MM.1S (cell line): ENCODE data around the gene CLCA2.

Experiments
- DNase-seq: peaks from one replicate; pipeline ENCODE4 v3.0.0-alpha.2; 2015
- H2AFZ ChIP-seq: fragments of 300-600 bp; sonication (generic); 2 replicates; pipeline ENCODE4 v1.6.0; 2016; ENCODE audit warnings: antibody characterized with exemption, low read length
- H3F3A ChIP-seq: fragments of 300-600 bp; sonication (generic); 2 replicates; pipeline ENCODE4 v1.6.1; 2016; ENCODE audit warnings: mild to moderate bottlenecking, antibody characterized with exemption, low read length, moderate library complexity, mixed read lengths; ENCODE audit not compliant: insufficient read depth
- H3K27ac ChIP-seq: fragments of 300-600 bp; sonication (generic); 2 replicates; pipeline ENCODE4 v1.5.1; 2016; ENCODE audit warnings: mild to moderate bottlenecking, low read length
- H3K27me3 ChIP-seq: fragments of 300-600 bp; sonication (generic); replicated peaks from 2 replicates; pipeline ENCODE4 v1.6.0; 2016; ENCODE audit warnings: low read length; ENCODE audit not compliant: insufficient read depth
- H3K36me3 ChIP-seq: fragments of 300-600 bp; sonication (generic); replicated peaks from 2 replicates; pipeline ENCODE4 v1.6.1; 2016; ENCODE audit warnings: mild to moderate bottlenecking, low read length, mixed read lengths; ENCODE audit not compliant: insufficient read depth
- H3K4me1 ChIP-seq: fragments of 300-600 bp; sonication (generic); 2 replicates; pipeline ENCODE4 v1.6.1; 2016; ENCODE audit warnings: low read length, mixed read lengths
- H3K4me2 ChIP-seq: fragments of 300-600 bp; sonication (generic); 2 replicates; pipeline ENCODE4 v1.6.0; 2016; ENCODE audit warnings: low read depth, low read length
- H3K4me3 ChIP-seq: fragments of 300-600 bp; sonication (generic); 2 replicates; pipeline ENCODE4 v1.5.1; 2016; ENCODE audit warnings: low read length, mixed read lengths
- H3K79me2 ChIP-seq: fragments of 300-600 bp; sonication (generic); 2 replicates; pipeline ENCODE4 v1.6.1; 2016; ENCODE audit warnings: mixed run types, low read length, mixed read lengths
- H3K9ac ChIP-seq: fragments of 300-600 bp; sonication (generic); 2 replicates; pipeline ENCODE4 v1.6.1; 2016; ENCODE audit warnings: low read length, mixed read lengths
- H3K9me2 ChIP-seq: fragments of 300-600 bp; sonication (generic); replicated peaks from 2 replicates; pipeline ENCODE4 v1.6.1; 2016; ENCODE audit warnings: mild to moderate bottlenecking, low read length, mixed read lengths; ENCODE audit not compliant: insufficient read depth
- H3K9me3 ChIP-seq: fragments of 300-600 bp; sonication (generic); replicated peaks from 2 replicates; pipeline ENCODE4 v1.6.1; 2016; ENCODE audit warnings: mild to moderate bottlenecking, low read length, mixed read lengths; ENCODE audit not compliant: insufficient read depth
- H4K20me1 ChIP-seq: fragments of 300-600 bp; sonication (generic); 2 replicates; pipeline ENCODE4 v1.6.1; 2016; ENCODE audit warnings: mild to moderate bottlenecking, low read length, moderate library complexity, mixed read lengths; ENCODE audit not compliant: insufficient read depth
- EZH2 ChIP-seq: fragments of 300-600 bp; sonication (generic); optimal IDR thresholded peaks from 2 replicates; pipeline ENCODE3; 2017; ENCODE audit warnings: low read depth, mild to moderate bottlenecking, antibody characterized with exemption, low read length, mixed read lengths
- EZH2phosphoT487 ChIP-seq: fragments of 300-600 bp; sonication (generic); IDR thresholded peaks from 2 replicates; pipeline ENCODE4 v1.6.1; 2018; ENCODE audit warnings: antibody characterized with exemption, low read length
- TF ChIP-seq, protein P1 (sequence below): fragments of 300-600 bp; sonication (generic); IDR thresholded peaks from 2 replicates; pipeline ENCODE4 v1.5.1; 2016; ENCODE audit warnings: antibody characterized with exemption, low read length, mixed read lengths

The CLCA2 gene

DNA sequence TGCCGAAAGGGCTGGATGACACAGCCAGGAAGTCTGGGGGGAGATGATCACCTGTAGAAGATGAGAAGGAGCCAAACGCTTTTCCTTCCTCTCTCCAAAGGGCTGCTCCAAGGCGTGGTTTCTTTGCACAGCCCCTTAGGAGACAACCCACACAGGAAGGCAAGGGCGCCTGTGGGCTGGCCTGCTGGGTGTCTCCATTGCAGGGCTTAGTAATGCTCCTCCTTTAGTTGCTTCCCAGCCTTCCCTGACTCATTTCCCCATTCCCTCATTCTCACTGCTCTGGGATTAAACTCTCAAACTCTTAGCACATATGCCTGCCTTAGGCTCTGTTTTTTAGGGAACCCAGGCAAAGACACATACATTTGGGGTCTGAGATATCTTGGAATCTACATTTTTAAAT, 43.0 kb downstream of the CLCA2 start:
- DNase-seq: no peak
- TF ChIP-seq EZH2phosphoT487: no peak
- no peak for TF ChIP-seq EZH2
- TF ChIP-seq, protein P1, sequence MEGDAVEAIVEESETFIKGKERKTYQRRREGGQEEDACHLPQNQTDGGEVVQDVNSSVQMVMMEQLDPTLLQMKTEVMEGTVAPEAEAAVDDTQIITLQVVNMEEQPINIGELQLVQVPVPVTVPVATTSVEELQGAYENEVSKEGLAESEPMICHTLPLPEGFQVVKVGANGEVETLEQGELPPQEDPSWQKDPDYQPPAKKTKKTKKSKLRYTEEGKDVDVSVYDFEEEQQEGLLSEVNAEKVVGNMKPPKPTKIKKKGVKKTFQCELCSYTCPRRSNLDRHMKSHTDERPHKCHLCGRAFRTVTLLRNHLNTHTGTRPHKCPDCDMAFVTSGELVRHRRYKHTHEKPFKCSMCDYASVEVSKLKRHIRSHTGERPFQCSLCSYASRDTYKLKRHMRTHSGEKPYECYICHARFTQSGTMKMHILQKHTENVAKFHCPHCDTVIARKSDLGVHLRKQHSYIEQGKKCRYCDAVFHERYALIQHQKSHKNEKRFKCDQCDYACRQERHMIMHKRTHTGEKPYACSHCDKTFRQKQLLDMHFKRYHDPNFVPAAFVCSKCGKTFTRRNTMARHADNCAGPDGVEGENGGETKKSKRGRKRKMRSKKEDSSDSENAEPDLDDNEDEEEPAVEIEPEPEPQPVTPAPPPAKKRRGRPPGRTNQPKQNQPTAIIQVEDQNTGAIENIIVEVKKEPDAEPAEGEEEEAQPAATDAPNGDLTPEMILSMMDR: no peak
- H3K9ac ChIP-seq: no peak overlapping the region

DNA sequence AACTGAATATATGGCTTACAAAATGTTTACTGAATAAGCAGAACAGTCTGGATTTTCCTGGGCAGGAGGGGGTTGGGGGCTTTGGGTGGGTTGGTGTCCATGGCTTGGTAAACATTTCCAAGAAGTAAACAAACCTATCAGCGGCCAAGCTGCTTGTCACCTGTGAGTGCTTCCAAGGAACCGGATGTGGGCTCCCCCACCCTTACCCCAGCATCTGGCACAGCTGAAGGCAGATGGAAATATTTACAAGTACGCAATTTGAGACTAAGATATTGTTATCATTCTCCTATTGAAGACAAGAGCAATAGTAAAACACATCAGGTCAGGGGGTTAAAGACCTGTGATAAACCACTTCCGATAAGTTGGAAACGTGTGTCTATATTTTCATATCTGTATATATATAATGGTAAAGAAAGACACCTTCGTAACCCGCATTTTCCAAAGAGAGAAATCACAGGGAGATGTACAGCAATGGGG, 44.6 kb downstream of the CLCA2 start, which contains the start of gene CLCA1:
Gene CLCA1, plus strand, starts transcription at position 427 of the 477 bp plus-strand sequence. Its CDS starts 45 bp downstream, at position 472.
- 0 out of 2 replicates have a peak, but pooled peaks cover 5% of the 10 kb centered on the region for H3K4me1 ChIP-seq
- H3K27ac ChIP-seq: no peak within 1 kb of the TSS
- TF ChIP-seq, protein P1: no peak
- TF ChIP-seq EZH2: no peak
- TF ChIP-seq EZH2phosphoT487: no peak
- H4K20me1 ChIP-seq: no peaks in the 10 kb centered on the region
- H3F3A ChIP-seq: no peaks in the 10 kb centered on the region
- H3K27me3 ChIP-seq: peaks cover 57% of the 10 kb centered on the region
- no peak for DNase-seq
- H3K9me3 ChIP-seq: no peaks in the 10 kb centered on the region
- no peak within 1 kb of the TSS for H3K4me3 ChIP-seq
- H3K36me3 ChIP-seq: no peaks in the 10 kb centered on the region
- H3K79me2 ChIP-seq: no peaks in the 10 kb centered on the region
- H3K9me2 ChIP-seq: no peaks in the 10 kb centered on the region
- no peak within 1 kb of the TSS for H3K9ac ChIP-seq
- H3K4me2 ChIP-seq: no peak within 1 kb of the TSS
- no peak within 1 kb of the TSS for H2AFZ ChIP-seq

More for the DNA sequence above, 43.0 kb downstream of the CLCA2 start:
- Histone ChIP-seq H3K36me3 (no peaks in the 10 kb centered on the region), H3K4me2 (no peak overlapping the region), H3K4me3 (no peak overlapping the region), H3K9me2 (no peaks in the 10 kb centered on the region), H3K4me1 (no peaks in the 10 kb centered on the region), H3K79me2 (no peaks in the 10 kb centered on the region), H3K27ac (no peak overlapping the region), H3K9me3 (no peaks in the 10 kb centered on the region), H3F3A (no peaks in the 10 kb centered on the region), H2AFZ (no peak overlapping the region), H3K27me3 (peaks cover 52% of the 10 kb centered on the region), H4K20me1 (no peaks in the 10 kb centered on the region)

DNA sequence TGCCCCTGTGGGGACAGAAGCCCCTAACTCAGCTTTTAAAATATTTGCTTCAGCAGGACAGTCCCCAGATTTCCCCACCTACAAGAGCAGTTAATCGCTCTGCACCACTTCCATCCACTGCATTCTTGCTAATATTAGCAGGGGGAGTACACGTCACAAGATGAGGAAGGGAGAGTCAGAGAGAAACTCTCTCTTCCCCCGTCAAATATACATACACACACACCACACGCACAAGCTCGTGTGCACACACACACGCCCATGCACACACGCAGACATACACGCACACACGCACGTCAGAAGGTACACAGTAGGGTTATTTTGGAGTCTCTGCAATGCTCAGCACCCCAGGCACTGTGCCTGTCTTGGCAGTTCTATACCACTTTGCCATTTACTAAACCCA, 46.9 kb downstream of the CLCA2 start:
- peaks cover 75% of the 10 kb centered on the region for H3K27me3 ChIP-seq
- no peaks in the 10 kb centered on the region for H4K20me1 ChIP-seq
- no peak overlapping the region for H3K4me3 ChIP-seq
- no peaks in the 10 kb centered on the region for H3K36me3 ChIP-seq
- no peak for DNase-seq
- no peaks in the 10 kb centered on the region for H3K9me2 ChIP-seq
- H3K4me2 ChIP-seq: no peak overlapping the region
- no peak overlapping the region for H3K27ac ChIP-seq
- H3F3A ChIP-seq: no peaks in the 10 kb centered on the region
- no peak overlapping the region for H2AFZ ChIP-seq
- H3K9ac ChIP-seq: no peak overlapping the region
- H3K9me3 ChIP-seq: no peaks in the 10 kb centered on the region
- no peaks in the 10 kb centered on the region for H3K79me2 ChIP-seq
- H3K4me1 ChIP-seq: 0 out of 2 replicates have a peak, but pooled peaks cover 5% of the 10 kb centered on the region
- TF ChIP-seq, protein P1: no peak
- TF ChIP-seq EZH2phosphoT487 (no peak), EZH2 (no peak)
